ENCODE data around the gene SPNS2. TPM values are rescaled to one million over a fixed set of nuclear protein-coding genes. Genes with fewer than 3 reads are reported as not detected.

SPNS2 gene
- total RNA-seq, 1 experiment from 2014 or later = 1.9 TPM

DNA sequence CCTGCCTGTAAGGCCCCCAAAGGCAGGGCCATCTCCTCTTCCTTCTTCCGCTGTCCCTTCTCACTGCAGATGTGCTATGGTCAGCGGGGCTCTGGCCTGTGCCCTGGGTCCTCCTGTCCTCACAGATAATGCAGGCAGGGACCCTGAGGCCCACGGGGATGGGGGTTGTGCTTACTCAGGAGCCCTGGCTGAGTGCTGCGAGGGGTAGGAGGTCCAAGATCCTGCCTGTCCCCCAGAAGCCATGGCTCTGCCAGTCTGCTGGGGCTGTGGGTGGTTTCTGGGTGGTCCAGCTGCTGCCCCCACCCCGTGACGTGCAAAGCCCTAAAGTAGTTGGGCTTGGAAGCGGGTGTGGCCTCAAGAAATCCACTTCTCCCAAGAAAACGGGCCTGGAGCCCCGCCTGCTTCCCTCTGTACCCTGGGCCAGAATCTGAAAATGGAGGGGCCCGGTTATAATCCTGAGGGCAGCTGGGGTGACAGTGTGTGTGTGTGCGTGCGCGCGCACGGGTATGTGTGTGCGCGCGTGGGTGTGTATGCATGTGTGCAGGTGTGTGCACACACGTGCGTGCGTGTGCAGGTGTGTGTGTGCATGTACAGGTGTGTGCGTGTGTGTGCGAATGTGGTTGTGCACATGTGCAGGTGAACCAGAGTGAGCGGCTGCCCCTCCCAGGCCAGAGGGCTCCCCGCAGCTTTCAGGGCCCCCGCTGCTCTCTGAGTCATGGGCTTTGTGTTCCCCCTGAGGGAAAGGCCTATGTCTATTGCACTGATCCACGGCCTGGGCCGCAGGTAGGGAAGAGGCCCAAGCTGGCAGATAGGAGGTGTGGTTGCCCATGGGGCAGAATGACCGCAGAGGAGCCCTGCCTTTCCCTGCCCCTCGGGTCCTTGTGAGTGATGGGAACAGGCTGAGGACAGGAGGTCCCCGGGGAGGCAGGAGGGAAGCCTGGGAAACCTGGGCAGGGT lies 13.8 kb downstream of the SPNS2 start:
- Histone ChIP-seq H3K27ac (ENCODE audit: low read length) (no peak overlapping the region), H3K36me3 (ENCODE audit: control insufficient read depth, insufficient read depth, low read length) (no peaks in the 10 kb centered on the region), H3K4me1 (ENCODE audit: control insufficient read depth, insufficient read depth, low read length) (no peaks in the 10 kb centered on the region), H3K27me3 (ENCODE audit: control insufficient read depth, insufficient read depth, low read length) (no peaks in the 10 kb centered on the region), H3K9me3 (ENCODE audit: control insufficient read depth, insufficient read depth, low read depth, low read length) (no peaks in the 10 kb centered on the region), H3K4me3 (ENCODE audit: low read depth in 2 of 2, low read length in 2 of 2) (no peak overlapping the region)
- no TSS peak for BruUV-seq (replicated peaks)
- TF ChIP-seq, protein P1, sequence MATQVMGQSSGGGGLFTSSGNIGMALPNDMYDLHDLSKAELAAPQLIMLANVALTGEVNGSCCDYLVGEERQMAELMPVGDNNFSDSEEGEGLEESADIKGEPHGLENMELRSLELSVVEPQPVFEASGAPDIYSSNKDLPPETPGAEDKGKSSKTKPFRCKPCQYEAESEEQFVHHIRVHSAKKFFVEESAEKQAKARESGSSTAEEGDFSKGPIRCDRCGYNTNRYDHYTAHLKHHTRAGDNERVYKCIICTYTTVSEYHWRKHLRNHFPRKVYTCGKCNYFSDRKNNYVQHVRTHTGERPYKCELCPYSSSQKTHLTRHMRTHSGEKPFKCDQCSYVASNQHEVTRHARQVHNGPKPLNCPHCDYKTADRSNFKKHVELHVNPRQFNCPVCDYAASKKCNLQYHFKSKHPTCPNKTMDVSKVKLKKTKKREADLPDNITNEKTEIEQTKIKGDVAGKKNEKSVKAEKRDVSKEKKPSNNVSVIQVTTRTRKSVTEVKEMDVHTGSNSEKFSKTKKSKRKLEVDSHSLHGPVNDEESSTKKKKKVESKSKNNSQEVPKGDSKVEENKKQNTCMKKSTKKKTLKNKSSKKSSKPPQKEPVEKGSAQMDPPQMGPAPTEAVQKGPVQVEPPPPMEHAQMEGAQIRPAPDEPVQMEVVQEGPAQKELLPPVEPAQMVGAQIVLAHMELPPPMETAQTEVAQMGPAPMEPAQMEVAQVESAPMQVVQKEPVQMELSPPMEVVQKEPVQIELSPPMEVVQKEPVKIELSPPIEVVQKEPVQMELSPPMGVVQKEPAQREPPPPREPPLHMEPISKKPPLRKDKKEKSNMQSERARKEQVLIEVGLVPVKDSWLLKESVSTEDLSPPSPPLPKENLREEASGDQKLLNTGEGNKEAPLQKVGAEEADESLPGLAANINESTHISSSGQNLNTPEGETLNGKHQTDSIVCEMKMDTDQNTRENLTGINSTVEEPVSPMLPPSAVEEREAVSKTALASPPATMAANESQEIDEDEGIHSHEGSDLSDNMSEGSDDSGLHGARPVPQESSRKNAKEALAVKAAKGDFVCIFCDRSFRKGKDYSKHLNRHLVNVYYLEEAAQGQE (IDR thresholded peaks at IDR 0.05; ENCODE audit: insufficient read depth in 1 of 2, low read depth in 2 of 2, low read length in 1 of 2) = no peak
- TF ChIP-seq POLR2AphosphoS5 (IDR thresholded peaks at IDR 0.05; ENCODE audit: low read depth, low read length) = no peak
- TF ChIP-seq TCF7L2 (IDR thresholded peaks at IDR 0.05; ENCODE audit: low read depth, low read length) = no peak
- TF ChIP-seq SIN3A (IDR thresholded peaks at IDR 0.05; ENCODE audit: borderline replicate concordance, insufficient read depth, low read depth, low read length) = no peak
- TF ChIP-seq, protein P2, sequence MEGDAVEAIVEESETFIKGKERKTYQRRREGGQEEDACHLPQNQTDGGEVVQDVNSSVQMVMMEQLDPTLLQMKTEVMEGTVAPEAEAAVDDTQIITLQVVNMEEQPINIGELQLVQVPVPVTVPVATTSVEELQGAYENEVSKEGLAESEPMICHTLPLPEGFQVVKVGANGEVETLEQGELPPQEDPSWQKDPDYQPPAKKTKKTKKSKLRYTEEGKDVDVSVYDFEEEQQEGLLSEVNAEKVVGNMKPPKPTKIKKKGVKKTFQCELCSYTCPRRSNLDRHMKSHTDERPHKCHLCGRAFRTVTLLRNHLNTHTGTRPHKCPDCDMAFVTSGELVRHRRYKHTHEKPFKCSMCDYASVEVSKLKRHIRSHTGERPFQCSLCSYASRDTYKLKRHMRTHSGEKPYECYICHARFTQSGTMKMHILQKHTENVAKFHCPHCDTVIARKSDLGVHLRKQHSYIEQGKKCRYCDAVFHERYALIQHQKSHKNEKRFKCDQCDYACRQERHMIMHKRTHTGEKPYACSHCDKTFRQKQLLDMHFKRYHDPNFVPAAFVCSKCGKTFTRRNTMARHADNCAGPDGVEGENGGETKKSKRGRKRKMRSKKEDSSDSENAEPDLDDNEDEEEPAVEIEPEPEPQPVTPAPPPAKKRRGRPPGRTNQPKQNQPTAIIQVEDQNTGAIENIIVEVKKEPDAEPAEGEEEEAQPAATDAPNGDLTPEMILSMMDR (IDR thresholded peaks at IDR 0.05) = no peak
- ATAC-seq = no peak
- intact Hi-C loops (cut with micrococcal nuclease; ENCODE audit: unreplicated experiment) = no loop called here
- in situ Hi-C loops (cut with HindIII; ENCODE audit: low pct_unique_long_range_greater_than_20kb, low sequenced_read_pairs) = no loop called here
- POLR2A ChIA-PET = no interaction called here
- CTCF ChIA-PET = no interaction called here
- no peak for DNase-seq (ENCODE audit: low read depth, low spot score)

DNA sequence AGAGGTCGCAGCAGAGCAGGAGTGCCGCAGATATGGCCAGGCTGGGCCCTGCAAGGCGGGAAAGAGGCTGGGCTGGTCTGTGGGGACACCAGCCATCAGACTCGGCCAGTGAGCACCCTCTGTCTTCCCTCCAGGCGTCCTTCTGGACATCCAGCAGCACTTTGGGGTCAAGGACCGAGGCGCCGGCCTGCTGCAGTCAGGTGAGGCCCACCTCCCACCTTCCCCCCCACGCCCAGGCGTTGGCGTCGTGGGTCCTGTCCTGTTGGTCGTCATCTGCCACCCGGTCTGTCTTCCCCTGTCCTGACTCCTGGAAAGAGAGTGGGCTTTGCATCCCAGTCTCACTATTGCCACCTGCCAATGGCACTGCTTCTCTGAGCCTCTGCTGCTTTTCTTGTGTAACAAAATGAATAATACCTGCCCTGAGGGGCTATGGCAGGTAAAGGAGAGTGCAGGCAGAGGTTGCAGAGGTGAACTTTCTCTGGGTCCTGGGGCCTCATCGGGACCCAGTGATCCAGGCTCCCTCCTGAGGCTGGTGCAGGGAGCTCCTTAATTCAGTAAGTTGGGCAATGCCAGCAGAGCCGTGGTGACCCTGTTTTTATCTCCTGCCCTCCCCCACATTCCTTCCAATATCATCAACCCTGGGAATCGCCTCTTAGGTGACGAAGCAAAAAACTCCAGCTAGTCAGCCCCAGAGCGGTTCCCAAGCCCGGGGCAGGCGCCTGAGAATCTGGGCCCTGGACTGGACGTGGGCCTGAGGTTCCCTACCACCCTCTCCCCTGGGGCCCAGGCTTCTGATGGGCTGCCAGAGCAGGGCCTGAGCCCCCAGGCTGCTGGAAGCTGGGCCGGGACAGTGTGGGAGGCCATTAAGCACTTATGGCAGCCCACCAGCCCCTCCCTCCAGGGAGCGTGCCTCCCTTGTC lies 14.7 kb downstream of the SPNS2 start:
- Histone ChIP-seq H3K4me3 (ENCODE audit: low read depth in 2 of 2, low read length in 2 of 2) (no peak overlapping the region), H3K27me3 (ENCODE audit: control insufficient read depth, insufficient read depth, low read length) (no peaks in the 10 kb centered on the region), H3K36me3 (ENCODE audit: control insufficient read depth, insufficient read depth, low read length) (no peaks in the 10 kb centered on the region), H3K9me3 (ENCODE audit: control insufficient read depth, insufficient read depth, low read depth, low read length) (no peaks in the 10 kb centered on the region), H3K4me1 (ENCODE audit: control insufficient read depth, insufficient read depth, low read length) (no peaks in the 10 kb centered on the region), H3K27ac (ENCODE audit: low read length) (no peak overlapping the region)
- TF ChIP-seq SIN3A (IDR thresholded peaks at IDR 0.05; ENCODE audit: borderline replicate concordance, insufficient read depth, low read depth, low read length) (no peak), POLR2AphosphoS5 (IDR thresholded peaks at IDR 0.05; ENCODE audit: low read depth, low read length) (no peak), TCF7L2 (IDR thresholded peaks at IDR 0.05; ENCODE audit: low read depth, low read length) (no peak)
- TF ChIP-seq, protein P1 (IDR thresholded peaks at IDR 0.05; ENCODE audit: insufficient read depth in 1 of 2, low read depth in 2 of 2, low read length in 1 of 2) = no peak
- TF ChIP-seq, protein P2 (IDR thresholded peaks at IDR 0.05) = no peak
- in situ Hi-C loops (cut with HindIII; ENCODE audit: low pct_unique_long_range_greater_than_20kb, low sequenced_read_pairs) (no loop called here), intact Hi-C loops (cut with micrococcal nuclease; ENCODE audit: unreplicated experiment) (no loop called here)
- ATAC-seq = no peak
- DNase-seq (ENCODE audit: low read depth, low spot score) = no peak
- POLR2A ChIA-PET = no interaction called here
- no TSS peak for BruUV-seq (replicated peaks)
- CTCF ChIA-PET = interaction anchor here (0.5 to 0.6 kb wide), 2 partner anchors 91 to 211 kb away, joined by 3 read pairs; no protein-coding TSS in a partner anchor

Data from Panc1 (cell line).